Neural progenitor cell (in vitro differentiated cells): ENCODE data around the gene LAMC1.

ENCODE experiments used
- CTCF ChIP-seq: fragments of 200-600 bp; sonication (generic); IDR thresholded peaks from 2 replicates; pipeline ENCODE4 v1.5.1; 2017; ENCODE audit warnings: antibody characterized with exemption, mild to moderate bottlenecking
- EZH2phosphoT487 ChIP-seq: fragments of 200-600 bp; sonication (generic); IDR thresholded peaks from 2 replicates; pipeline ENCODE4 v1.6.1; 2017; ENCODE audit warnings: antibody characterized with exemption

- no peak for TF ChIP-seq CTCF
- no peak for TF ChIP-seq EZH2phosphoT487
Measured at GRCh38 chr1:183180634-183181056, 157.4 kb downstream of the LAMC1 start.
